ENCODE results near the gene EPB41L5.

EPB41L5 gene

DNA sequence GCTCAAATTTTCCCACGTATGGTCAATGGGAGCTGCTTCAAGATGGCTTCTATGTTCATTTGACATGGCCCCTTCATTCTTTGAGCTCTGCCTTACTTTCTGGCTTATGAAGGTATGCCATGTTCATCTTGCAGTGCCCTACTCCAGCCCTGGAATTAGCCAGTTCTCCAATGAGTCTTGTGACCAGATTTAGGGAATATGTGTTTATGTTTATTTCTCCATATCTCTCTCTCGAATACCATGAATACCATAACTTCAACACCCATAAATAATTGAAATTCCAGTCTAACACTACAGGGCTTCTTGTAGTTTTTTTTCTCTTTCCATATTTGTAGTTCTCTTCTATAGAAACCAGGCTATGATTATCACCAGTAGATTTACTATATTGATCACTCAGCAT lies 39.7 kb downstream of the EPB41L5 start:
- no peak overlapping the region for H3K27ac ChIP-seq
- no peak for TF ChIP-seq ZFX (IDR thresholded peaks at IDR 0.05; ENCODE audit: borderline replicate concordance)
- TF ChIP-seq, protein P1, sequence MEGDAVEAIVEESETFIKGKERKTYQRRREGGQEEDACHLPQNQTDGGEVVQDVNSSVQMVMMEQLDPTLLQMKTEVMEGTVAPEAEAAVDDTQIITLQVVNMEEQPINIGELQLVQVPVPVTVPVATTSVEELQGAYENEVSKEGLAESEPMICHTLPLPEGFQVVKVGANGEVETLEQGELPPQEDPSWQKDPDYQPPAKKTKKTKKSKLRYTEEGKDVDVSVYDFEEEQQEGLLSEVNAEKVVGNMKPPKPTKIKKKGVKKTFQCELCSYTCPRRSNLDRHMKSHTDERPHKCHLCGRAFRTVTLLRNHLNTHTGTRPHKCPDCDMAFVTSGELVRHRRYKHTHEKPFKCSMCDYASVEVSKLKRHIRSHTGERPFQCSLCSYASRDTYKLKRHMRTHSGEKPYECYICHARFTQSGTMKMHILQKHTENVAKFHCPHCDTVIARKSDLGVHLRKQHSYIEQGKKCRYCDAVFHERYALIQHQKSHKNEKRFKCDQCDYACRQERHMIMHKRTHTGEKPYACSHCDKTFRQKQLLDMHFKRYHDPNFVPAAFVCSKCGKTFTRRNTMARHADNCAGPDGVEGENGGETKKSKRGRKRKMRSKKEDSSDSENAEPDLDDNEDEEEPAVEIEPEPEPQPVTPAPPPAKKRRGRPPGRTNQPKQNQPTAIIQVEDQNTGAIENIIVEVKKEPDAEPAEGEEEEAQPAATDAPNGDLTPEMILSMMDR (IDR thresholded peaks at IDR 0.05), result no peak

DNA sequence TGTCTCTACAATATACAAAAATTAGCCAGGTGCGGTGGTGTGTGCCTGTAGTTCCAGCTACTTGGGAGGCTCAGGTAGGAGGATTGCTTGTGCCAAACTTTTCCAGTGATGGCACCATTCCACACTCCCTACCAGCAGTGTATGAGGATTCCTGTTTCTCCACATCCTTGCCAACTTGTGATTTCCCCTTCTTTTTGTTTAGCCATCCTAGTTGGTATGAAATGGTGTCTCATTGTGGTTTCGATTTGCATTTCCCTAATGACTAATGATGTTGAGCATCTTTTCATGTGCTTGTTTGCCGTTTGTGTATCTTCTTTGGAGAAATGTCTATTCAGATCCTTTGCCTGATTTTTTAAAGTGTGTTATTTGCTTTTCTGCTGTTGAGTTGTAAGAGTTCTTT lies 41.0 kb downstream of the EPB41L5 start:
- TF ChIP-seq, protein P1 (IDR thresholded peaks at IDR 0.05), result no peak
- TF ChIP-seq ZFX (IDR thresholded peaks at IDR 0.05; ENCODE audit: borderline replicate concordance), result no peak
- no peak overlapping the region for H3K27ac ChIP-seq

DNA sequence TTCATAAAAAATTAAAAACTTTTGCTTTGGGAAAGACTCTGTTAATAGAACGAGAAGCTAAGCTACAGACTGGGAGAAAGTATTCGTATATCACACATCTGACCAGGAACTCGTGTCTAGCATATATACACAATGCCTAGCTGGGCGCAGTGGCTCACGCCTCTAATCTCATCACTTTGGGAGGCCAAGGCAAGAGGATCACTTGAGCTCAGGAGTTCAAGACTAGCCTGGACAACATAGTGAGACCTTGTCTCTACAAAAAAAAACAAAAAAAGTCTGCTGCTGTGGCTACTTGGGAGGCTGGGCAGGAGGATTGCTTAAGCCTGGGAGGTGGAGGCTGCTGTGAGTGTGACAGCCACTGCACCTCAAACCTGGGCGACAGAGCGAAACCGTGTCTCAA lies 46.6 kb downstream of the EPB41L5 start:
- no peak overlapping the region for H3K27ac ChIP-seq
- no peak for TF ChIP-seq ZFX (IDR thresholded peaks at IDR 0.05; ENCODE audit: borderline replicate concordance)
- TF ChIP-seq, protein P1 (IDR thresholded peaks at IDR 0.05), result no peak

DNA sequence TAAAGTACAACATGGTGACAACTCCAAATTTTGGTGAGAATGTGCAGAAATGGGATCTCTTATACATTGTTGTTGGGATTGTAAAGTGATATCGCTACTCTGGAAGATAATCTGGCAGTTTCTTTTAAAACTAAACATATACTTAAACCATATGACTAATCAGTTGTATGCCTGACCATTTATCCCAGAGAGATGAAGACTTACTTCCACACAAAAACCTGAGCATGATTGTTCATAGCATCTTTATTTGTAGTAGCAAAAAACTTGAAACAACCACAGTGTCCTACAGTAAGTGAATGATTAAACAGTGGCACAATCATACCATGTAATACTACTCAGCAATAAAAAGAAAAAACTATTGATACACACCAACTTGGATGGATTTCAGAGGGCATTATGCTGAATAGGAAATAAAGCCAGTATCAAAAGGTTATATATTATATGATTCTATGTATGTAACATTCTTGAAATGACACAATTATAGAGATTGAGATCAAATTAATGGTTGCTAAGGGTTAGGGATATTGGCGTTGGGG lies 47.3 kb downstream of the EPB41L5 start:
- no peak overlapping the region for H3K27ac ChIP-seq
- TF ChIP-seq, protein P1 (IDR thresholded peaks at IDR 0.05), result no peak
- no peak for TF ChIP-seq ZFX (IDR thresholded peaks at IDR 0.05; ENCODE audit: borderline replicate concordance)

DNA sequence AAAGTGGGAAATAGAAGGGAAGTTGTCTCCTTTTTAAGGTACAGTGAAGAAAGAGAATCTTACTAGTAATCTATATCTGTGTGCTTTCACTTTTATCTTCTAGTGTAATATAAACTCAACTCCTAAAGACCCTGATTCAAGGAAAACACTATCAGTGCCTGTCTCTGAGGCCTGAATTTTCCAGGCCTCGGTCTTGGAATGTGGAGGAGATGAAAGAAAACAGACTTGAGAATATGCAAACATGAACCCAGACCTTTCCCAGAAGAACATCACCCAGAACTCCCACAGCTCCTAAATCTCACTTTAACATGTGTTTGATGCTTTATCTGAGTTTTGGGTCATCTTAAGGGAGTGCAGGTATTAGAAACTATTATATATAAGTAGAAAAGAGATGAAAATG lies 51.8 kb downstream of the EPB41L5 start:
- no peak for TF ChIP-seq ZFX (IDR thresholded peaks at IDR 0.05; ENCODE audit: borderline replicate concordance)
- TF ChIP-seq, protein P1 (IDR thresholded peaks at IDR 0.05), result no peak
- no peak overlapping the region for H3K27ac ChIP-seq

DNA sequence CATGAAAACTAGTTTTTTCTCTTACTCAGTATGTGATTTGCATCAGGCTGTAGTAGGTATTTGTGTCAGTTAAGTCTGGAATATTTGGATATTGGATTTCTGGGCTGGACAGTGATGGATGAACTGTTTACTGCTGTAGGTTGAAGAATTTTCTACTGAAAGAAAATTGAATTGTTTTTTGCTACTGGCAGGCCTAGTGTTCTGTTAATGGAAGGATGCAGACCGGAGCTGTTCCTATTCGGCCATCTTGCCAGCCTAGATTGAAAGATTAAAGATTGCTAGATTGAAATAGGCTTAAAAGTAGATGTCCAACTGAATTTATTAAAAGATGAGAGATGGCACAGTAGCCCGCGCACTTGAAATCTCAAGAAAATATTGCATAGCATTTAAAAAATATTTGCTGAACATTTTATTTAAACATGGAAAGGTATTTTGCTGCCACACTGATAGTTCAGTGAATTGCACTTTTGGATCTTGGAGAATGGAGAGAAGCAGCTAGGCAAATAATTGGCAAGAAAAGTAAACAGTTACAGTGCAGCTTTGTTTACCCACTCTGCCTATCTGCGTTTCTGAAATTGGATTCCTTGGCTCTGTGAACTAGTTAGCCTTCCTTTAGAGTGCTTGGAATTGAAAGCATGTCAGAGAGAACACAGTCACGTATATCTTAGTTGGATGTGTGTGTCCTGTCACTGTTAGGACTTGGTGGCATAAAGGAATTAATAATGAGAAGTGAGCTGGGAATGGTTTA lies 54.1 kb downstream of the EPB41L5 start:
- TF ChIP-seq ZFX (IDR thresholded peaks at IDR 0.05; ENCODE audit: borderline replicate concordance), result no peak
- TF ChIP-seq, protein P1 (IDR thresholded peaks at IDR 0.05), result no peak
- H3K27ac ChIP-seq, result peak overlapping the region; percentile 91

DNA sequence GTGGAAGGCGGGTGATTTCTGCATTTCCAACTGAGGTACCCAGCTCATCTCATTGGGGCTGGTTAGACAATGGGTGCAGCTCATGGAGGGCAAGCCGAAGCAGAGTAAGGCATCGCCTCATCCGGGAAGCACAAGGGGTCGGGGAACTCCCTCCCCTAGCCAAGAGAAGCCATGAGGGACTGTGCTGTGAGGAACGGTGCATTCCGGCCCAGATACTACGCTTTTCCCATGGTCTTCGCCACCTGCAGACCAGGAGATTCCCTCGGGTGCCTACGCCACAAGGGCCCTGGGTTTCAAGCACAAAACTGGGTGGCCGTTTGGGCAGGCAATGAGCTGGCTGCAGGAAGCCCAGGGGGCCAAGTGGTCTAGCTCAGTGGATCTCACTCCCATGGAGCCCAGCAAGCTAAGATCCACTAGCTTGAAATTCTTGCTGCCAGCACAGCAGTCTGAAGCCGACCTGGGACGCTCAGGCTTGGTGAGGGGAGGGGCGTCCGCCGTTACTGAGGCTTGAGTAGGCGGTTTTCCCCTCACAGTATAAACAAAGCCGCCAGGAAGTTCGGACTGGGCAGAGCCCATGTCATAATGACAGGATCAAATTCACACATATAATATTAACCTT lies 55.3 kb downstream of the EPB41L5 start:
- peak overlapping the region; percentile 91; the same call in 1 of the 2 replicates for H3K27ac ChIP-seq

All from 22Rv1 (cell line).